ENCODE results near the gene ZNF722. TPM values are rescaled to one million over a fixed set of nuclear protein-coding genes. Genes with fewer than 3 reads are reported as not detected.

Gene ZNF722
- total and polyA plus RNA-seq, 2 donors (not counting 3 experiments of a cell fraction or from before 2014, with no cell fraction given), result not detected

- no peak for FAIRE-seq
- TF ChIP-seq CTCF (IDR thresholded peaks at IDR 0.05; ENCODE audit: extremely low read depth in 1 of 2, insufficient read depth in 1 of 2, low read depth in 1 of 2, low read length in 2 of 2) (no peak), MAX (IDR thresholded peaks at IDR 0.05; ENCODE audit: insufficient read depth, insufficient read length) (no peak), GATA2 (IDR thresholded peaks at IDR 0.05; ENCODE audit: insufficient read depth, insufficient read length, low read depth, low read length) (no peak), MYC (IDR thresholded peaks at IDR 0.05; ENCODE audit: low read depth, low read length) (no peak), EZH2 (IDR thresholded peaks at IDR 0.05; ENCODE audit: borderline replicate concordance, low read depth, low read length, severe bottlenecking) (no peak), POLR2AphosphoS5 (IDR thresholded peaks at IDR 0.05; ENCODE audit: insufficient read depth, low read depth, low read length) (no peak), POLR2A (IDR thresholded peaks at IDR 0.05; ENCODE audit: low read depth, low read length) (no peak), JUN (IDR thresholded peaks at IDR 0.05; ENCODE audit: borderline replicate concordance, insufficient read depth, insufficient read length, low read depth) (no peak), FOS (IDR thresholded peaks at IDR 0.05; ENCODE audit: borderline replicate concordance, insufficient read depth, low read length) (no peak)
These were observed 45.5 kb upstream of the ZNF722 start for GRCh38 chr7:63953181-63953580.

More at GRCh38 chr7:63953181-63953580, 45.5 kb upstream of the ZNF722 start:
- H3K9me3 ChIP-seq (replicated peaks; ENCODE audit: control insufficient read depth, insufficient read depth, low read length), result no peaks in the 10 kb centered on the region
- H4K20me1 ChIP-seq (replicated peaks; ENCODE audit: control insufficient read depth, extremely low read depth, insufficient read depth, low read length), result no peaks in the 10 kb centered on the region
- intact Hi-C loops (cut with micrococcal nuclease) (no loop called here), dilution Hi-C loops (cut with MboI; ENCODE audit: extremely low pct_ligation_motif_present, low sequenced_read_pairs) (no loop called here)
- no peak overlapping the region for H3K27ac ChIP-seq (ENCODE audit: insufficient read depth, low read depth, low read length)
- no peaks in the 10 kb centered on the region for H3K4me1 ChIP-seq (ENCODE audit: control insufficient read depth, extremely low read depth, insufficient read depth, low read length)
- no peaks in the 10 kb centered on the region for H3K79me2 ChIP-seq (ENCODE audit: control insufficient read depth, insufficient read depth, low read length)
- POLR2A ChIA-PET, result no interaction called here
- no peaks in the 10 kb centered on the region for H3K9me1 ChIP-seq (replicated peaks; ENCODE audit: control insufficient read depth, extremely low read depth, insufficient read depth, low read length)
- no peaks in the 10 kb centered on the region for H3K27me3 ChIP-seq (ENCODE audit: control insufficient read depth in 2 of 2, insufficient read depth in 2 of 2, low read length in 2 of 2)
- no peak overlapping the region for H3K9ac ChIP-seq (replicated peaks; ENCODE audit: extremely low read depth, insufficient read depth, low read length)
- H2AFZ ChIP-seq (ENCODE audit: low read depth, low read length), result no peak overlapping the region
- CTCF ChIA-PET, result no interaction called here
- BruUV-seq (replicated peaks), result no TSS peak
- no peak overlapping the region for H3K4me2 ChIP-seq (ENCODE audit: insufficient read depth, low read length)
- H3K36me3 ChIP-seq (ENCODE audit: control insufficient read depth in 2 of 2, extremely low read depth in 1 of 2, insufficient read depth in 2 of 2, low read length in 2 of 2), result no peaks in the 10 kb centered on the region
- no peak for DNase-seq (ENCODE audit: low read depth, low spot score)
- H3K4me3 ChIP-seq (replicated peaks in 1 of 3; ENCODE audit: insufficient read depth in 1 of 3, low read depth in 1 of 3, low read length in 3 of 3), result no peak overlapping the region

All from endothelial cell of umbilical vein (primary cell).